ENCODE results near the gene DNAJB7.

- TF ChIP-seq CTCF (conservative IDR thresholded peaks at IDR 0.05; ENCODE audit: low read depth, low read length) (no peak), EZH2 (IDR thresholded peaks at IDR 0.05; ENCODE audit: low read length, unreplicated experiment) (no peak)
Measured at GRCh38 chr22:40819599-40820140, 42.2 kb downstream of the DNAJB7 start.

Data from PC-3 (cell line).